VCaP (cell line): ENCODE data around the gene MYO16.
A peak's percentile ranks its signal among the peaks of the same experiment; 100 is the strongest.

Experiments
- H3K27ac ChIP-seq: fragments of 450-650 bp; 2 replicates; pipeline ENCODE4 v1.5.1; 2017
- CTCF ChIP-seq: fragments of 450-650 bp; conservative IDR thresholded peaks from 2 replicates; pipeline ENCODE4 v1.5.1; 2017; ENCODE audit warnings: mild to moderate bottlenecking, moderate library complexity

MYO16 gene

GRCh38 chr13:109144693-109145437 is 515.5 kb downstream of the MYO16 start:
- no peak overlapping the region for H3K27ac ChIP-seq
- no peak for TF ChIP-seq CTCF

GRCh38 chr13:109145631-109146030 is 516.2 kb downstream of the MYO16 start:
- H3K27ac ChIP-seq: no peak overlapping the region

DNA sequence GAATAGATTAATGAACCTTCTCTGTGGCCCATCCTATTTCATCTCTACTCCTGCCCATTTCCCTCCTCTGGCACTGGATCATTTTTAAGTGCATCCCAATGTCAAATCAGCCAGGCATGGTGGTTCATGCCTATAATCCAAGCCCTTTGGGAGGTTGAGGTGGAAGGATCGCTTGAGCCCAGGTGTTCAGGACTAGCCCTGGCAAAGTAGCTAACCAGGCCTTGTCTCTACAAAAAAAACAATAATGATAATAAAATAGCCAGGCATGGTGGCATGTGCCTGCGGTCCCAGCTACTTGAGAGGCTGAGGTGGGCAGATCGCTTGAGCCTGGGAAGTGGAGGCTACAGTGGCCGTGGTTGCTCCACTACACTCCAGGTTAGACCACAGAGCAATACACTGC is 517.0 kb downstream of the MYO16 start:
- H3K27ac ChIP-seq: no peak overlapping the region
- TF ChIP-seq CTCF: no peak

More at GRCh38 chr13:109145631-109146030, 516.2 kb downstream of the MYO16 start:
- TF ChIP-seq CTCF: peak; percentile 100

DNA sequence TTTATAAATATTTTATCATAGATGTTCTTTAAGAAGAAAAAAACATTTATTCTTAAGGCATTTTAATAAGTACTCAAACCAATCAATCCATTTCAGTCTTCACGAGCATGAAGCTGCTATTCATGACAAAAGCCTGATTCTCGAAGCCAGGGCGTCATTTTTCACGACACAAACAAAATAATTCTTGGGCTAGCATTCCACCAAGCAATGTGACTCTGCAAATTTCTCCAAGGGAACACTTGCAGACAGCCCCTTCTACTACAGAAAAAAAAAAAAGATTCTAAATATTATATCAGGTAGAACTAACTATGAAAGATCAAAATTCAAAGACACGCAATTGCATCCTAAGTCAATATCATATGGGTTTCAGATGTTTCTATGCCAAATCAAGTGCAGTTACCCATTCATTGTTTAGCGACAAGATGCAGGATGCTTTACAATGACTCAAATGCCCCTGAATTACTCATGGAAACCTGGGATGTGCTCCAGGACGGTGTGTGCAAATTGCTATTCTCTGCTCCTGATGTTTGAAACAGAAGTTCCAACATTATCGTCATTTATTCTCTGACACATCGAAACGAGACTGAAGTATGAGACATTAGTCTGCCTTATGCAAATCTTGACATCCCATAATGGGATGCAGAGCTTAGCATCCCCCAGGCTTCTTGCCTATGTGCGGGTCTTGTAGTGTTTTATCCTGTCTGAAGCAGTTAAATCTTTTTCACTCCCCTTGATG is 517.7 kb downstream of the MYO16 start:
- TF ChIP-seq CTCF: no peak
- no peak overlapping the region for H3K27ac ChIP-seq

DNA sequence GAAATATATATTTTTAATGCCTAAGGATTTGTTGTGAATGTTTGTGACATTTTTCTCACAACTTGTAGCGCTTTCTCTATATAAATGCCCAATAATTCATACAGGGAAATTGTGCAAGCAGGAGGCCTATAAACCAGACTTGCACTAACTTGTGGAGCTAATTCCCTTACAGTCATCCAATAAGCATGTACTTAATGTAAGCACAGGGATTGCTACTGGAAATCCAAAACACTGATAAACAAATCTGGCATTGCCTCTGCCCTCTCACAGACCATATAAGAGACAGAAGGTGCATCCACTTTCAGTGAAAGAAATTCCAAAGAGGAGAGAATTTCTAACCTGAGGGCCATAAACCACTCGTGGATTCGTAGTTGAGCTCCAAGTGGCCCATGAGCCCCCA is 518.8 kb downstream of the MYO16 start:
- no peak for TF ChIP-seq CTCF
- no peak overlapping the region for H3K27ac ChIP-seq

DNA sequence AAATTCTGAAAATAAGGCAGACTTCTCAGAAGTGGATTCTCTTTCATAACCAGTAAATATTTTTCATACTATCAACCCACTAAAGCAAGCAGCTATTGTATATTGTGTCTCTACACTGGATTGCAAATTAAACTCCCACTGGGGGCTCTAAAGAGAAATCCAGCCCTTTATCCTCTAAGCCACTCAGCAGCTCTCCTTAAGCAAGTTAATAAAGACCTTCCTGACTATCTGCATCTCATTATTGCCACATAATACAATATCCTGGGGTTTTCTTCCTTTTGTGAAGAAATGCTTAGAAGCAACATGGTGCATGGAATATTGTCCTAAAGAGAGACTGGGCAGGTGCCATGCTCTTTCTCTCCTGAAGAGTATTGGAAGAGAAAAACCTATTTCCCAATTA is 521.3 kb downstream of the MYO16 start:
- H3K27ac ChIP-seq: no peak overlapping the region
- no peak for TF ChIP-seq CTCF

GRCh38 chr13:109151255-109151654 is 521.8 kb downstream of the MYO16 start:
- H3K27ac ChIP-seq: no peak overlapping the region

More at GRCh38 chr13:109151255-109151654, 521.8 kb downstream of the MYO16 start:
- TF ChIP-seq CTCF: no peak
